H1 (cell line): ENCODE measurements around the gene FBXO11. TPM values are rescaled to one million over a fixed set of nuclear protein-coding genes. Genes with fewer than 3 reads are reported as not detected.

Source experiments
- ASH2L ChIP-seq: fragments of 200-600, 300-600 bp; sonication (generic); IDR thresholded peaks from one replicate; pipeline ENCODE4 v1.7.1; 2017; ENCODE audit warnings: low read length
- ATF3 ChIP-seq: IDR thresholded peaks from 2 replicates; pipeline ENCODE4 v1.6.1; 2011; ENCODE audit warnings: low read depth, mild to moderate bottlenecking, low read length; ENCODE audit not compliant: insufficient read depth
- BRCA1 ChIP-seq: IDR thresholded peaks from 2 replicates; pipeline ENCODE4 v1.6.1; 2012; ENCODE audit warnings: low read depth, low read length, improper control_type of control experiment
- CHD7 ChIP-seq: fragments of 300-600 bp; sonication (generic); IDR thresholded peaks from 2 replicates; pipeline ENCODE4 v1.7.1; 2012; ENCODE audit warnings: low read length, moderate library complexity, mild to moderate bottlenecking, inconsistent platforms; ENCODE audit not compliant: insufficient replicate concordance
- CTBP2 ChIP-seq: IDR thresholded peaks from 2 replicates; pipeline ENCODE4 v1.7.0; 2011; ENCODE audit warnings: borderline replicate concordance, mild to moderate bottlenecking, moderate library complexity, mixed read lengths, low read length; ENCODE audit not compliant: insufficient read depth, insufficient read length
- EZH2 ChIP-seq: fragments of 200-600 bp; sonication (generic); IDR thresholded peaks from 2 replicates; pipeline ENCODE4 v1.7.1; 2012; ENCODE audit warnings: low read depth, mild to moderate bottlenecking, moderate library complexity, low read length, inconsistent platforms; ENCODE audit not compliant: severe bottlenecking
- KDM5A ChIP-seq: fragments of 200-600 bp; IDR thresholded peaks from 2 replicates; pipeline ENCODE4 v1.7.1; 2012; ENCODE audit warnings: mild to moderate bottlenecking, low read length, inconsistent platforms, mixed read lengths
- RBBP5 ChIP-seq: IDR thresholded peaks from 2 replicates; pipeline ENCODE4 v1.7.1; 2012; ENCODE audit warnings: low read depth, mild to moderate bottlenecking, inconsistent platforms, low read length, moderate library complexity, borderline replicate concordance
- SP4 ChIP-seq: IDR thresholded peaks from 2 replicates; pipeline ENCODE4 v1.6.1; 2012; ENCODE audit warnings: low read length, inconsistent platforms
- polyA plus RNA-seq, 7 experiments: library from polyadenylated mRNA; depleted of rRNA in 3 of 7; stranded (reverse) in 5 of 7; unstranded in 2 of 7; fragments of >200 nt in 5 of 7; fragments of 200-250 nt in 2 of 7; gene quantifications; 1 replicate in 5 of 7; 2 replicates in 1 of 7; 4 replicates in 1 of 7; pipeline versions ENCODE4 v1.2.1 to v1.2.3, GENCODE V29; 2011 to 2013; ENCODE audit warnings: missing spikeins in 2 of 7, mixed read lengths in 2 of 7
- total RNA-seq: library from RNA; stranded (reverse); fragmentation: NEBNext Ultra II Directional; extraction: Animal tissue kit (Norgen Biotek cat#: 25700); gene quantifications from 2 replicates; pipeline ENCODE4 v1.2.1, GENCODE V29; 2021

Gene FBXO11
- total and polyA plus RNA-seq, 2 of the 8 experiments (the other 6 are each of a cell fraction or from before 2014, with no cell fraction given), result 21.7 to 57.3 TPM

DNA sequence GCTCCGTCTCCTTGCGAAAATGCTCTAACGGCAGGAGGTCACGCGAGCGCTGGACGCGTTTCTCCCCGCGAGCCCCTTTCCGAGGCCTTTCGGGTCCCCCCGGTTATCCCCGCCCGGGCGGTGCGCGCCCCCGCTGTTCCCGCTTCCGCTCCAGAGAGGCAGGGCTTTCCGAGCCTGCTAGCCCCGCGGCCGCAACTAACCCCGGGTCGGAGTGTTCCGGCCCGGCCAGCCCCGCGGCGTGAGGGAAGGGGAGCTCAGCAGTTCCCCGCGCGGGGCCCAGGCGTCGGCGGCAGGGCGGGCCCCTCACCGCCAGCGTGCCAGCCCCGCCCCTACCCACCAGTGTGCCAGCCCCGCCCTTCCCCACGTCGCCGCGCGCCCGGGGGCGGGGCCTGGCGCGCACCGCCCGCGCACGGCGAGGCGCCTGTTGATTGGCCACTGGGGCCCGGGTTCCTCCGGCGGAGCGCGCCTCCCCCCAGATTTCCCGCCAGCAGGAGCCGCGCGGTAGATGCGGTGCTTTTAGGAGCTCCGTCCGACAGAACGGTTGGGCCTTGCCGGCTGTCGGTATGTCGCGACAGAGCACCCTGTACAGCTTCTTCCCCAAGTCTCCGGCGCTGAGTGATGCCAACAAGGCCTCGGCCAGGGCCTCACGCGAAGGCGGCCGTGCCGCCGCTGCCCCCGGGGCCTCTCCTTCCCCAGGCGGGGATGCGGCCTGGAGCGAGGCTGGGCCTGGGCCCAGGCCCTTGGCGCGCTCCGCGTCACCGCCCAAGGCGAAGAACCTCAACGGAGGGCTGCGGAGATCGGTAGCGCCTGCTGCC is 123.4 kb downstream of the FBXO11 start, which contains the start of gene MSH6 (continued):
- no peak for TF ChIP-seq CHD7
- TF ChIP-seq KDM5A, result 0 out of 2 replicates have a peak, but pooled peaks have one; percentile 45
- no peak for TF ChIP-seq CTBP2
- TF ChIP-seq RBBP5, result 0 out of 2 replicates have a peak, but pooled peaks have one; percentile 17
- no peak for TF ChIP-seq ATF3
- TF ChIP-seq BRCA1, result no peak
- no peak for TF ChIP-seq EZH2
- TF ChIP-seq ASH2L, result peak; percentile 27
- TF ChIP-seq SP4, result peak; percentile 69; the same call in 1 of the 2 replicates
